ENCODE results near the gene TRPV3.

Gene TRPV3

GRCh38 chr17:3546521-3546920 lies 11.1 kb downstream of the TRPV3 start:
- DNase-seq: no peak

DNA sequence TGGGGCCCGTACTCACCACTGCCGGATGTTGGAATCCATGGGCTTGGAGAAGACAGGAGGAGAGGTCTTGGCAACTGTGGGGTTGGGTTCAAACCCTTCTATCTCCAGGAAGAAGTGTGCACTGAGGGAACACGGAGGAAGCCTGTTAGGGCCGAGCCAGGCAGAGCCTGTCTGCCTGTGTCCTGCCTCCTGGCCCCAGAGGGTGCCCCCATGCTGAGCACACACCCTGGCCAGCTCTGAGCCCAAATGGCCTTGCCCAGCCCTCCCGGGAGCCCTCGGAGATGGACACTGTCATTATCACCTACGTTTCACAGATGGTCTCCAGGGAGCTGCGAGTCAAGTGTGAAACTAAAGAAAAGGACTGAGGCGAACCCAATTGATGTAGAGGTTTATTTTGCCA lies 12.5 kb downstream of the TRPV3 start:
- DNase-seq: no peak

DNA sequence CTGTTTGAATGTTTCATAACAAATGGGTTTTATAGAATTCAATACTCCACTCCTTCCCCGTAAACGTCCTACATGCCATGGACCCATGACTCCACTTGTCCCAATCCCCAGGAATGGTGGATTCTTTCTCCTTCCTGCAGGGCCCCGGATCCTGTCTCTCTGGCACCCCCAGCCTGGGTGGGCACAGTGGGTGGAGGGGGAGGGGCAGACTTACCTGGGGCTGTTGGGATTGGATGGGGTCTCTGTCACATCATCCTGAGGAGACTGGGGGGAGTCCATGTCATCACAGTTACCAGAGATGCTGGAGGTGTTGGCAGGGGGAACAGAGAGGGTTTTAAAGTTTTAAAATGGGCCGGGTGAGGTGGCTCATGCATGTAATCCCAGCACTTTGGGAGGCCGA lies 13.2 kb downstream of the TRPV3 start:
- no peak for DNase-seq

DNA sequence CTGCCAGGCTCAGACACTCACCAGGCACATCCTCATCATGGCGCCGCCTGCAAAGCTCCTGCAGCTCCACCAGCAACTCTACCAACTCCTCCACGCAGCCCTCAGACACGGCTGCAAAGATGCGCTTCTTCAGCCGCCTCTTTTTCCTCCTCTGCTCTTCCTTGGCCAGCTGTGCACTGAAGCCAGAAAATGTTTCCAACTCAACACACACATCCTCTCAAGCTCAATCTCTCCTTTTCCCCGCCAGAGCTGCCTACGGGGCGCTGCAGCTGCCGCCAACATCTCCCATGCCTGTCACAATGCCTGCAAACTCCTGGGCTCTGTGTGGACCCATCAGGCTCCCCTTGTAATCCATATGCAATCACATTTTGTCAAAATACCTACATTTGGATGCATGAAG lies 14.2 kb downstream of the TRPV3 start:
- no peak for DNase-seq

DNA sequence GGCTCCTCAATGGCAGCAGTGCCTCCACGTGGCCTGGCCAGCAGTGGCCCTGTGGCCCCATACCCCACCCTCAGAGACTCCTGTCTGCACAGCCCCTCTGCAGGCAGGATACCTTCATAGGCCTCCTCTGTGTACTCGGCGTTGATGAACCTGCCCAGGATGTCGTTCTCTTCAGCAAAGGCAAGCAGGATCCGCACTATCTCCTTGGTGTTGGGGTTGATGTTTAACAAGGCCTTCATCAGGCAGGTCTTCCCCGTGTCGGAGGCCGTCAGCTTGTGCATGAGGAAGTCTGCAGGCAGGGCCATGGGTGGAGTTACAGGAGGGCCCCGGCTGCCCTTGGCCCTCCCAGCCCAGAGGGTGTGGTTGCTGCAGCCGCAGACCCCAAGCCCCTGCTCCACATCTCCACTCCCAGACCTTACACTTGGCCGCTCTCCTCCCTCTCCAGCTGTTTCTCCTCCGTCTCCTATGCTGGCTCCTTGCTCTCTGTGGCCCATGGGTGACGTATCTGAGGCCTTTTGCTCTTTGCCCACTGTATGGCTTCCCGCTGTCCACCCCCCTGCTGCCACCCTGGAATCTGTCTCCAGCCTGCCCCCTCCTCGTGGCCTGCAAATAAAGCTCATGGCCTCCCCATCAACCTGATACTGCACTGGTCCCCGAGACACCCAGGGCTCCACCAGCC lies 15.1 kb downstream of the TRPV3 start:
- DNase-seq: no peak

GRCh38 chr17:3539881-3540540 lies 17.6 kb downstream of the TRPV3 start:
- DNase-seq: no peak

GRCh38 chr17:3536716-3537115 lies 20.9 kb downstream of the TRPV3 start:
- no peak for DNase-seq

DNA sequence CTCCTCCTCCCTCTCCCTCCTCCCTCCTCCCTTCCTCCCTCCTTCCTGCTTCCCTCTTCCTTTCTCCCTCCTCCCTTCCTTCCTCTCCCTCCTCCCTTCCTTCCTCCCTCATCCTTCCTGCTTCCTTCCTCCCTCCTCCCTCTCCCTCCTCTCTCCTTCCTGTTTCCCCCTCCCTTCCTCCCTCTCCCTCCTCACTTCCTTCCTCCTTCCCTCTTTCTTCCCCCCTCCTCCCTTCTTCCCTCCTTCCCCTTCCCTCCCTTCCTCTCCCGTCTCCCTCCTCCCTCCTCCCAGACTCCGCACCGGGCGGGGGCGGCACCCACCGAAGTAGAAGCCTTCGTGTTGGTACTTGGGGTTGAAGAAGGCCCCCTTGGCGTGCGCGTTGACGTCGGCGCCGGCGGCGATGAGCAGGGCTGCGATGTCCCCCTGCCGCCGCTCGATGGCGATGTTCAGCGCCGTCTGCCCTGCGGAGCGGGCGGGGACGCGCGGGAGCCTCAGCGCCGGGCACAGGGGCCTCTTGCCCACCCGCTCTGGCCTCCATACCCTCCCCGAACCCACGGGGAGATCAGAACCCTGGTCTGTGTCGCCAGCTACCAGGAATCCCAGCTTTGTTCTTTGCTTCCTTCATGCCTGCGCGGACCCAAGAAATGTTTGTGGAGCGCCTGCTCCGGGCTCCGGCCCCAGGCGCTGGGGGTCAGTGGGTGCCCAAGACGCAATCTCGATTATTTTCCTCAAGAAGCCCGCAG lies 22.2 kb downstream of the TRPV3 start:
- DNase-seq: peak; percentile 84

DNA sequence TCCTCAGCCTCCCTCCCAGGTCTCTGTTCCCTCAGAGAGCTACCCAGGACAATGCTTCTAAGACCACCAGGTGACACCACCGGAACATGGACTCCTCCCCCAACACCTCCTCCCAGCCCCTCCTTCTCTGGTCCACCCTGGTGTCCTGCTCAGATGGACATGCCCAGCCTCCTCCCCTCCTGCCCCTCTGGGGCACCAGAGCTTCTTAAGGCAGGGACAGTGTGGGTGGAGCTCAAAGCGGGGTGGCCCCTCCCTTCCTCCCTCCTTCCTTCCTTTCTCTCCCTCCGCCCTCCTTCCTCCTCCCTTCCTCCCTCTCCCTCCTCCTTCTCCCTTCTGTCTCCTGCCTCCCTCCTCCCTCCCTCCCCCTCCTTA lies 22.7 kb downstream of the TRPV3 start:
- no peak for DNase-seq

GRCh38 chr17:3533752-3534151 lies 23.9 kb downstream of the TRPV3 start:
- DNase-seq: no peak

DNA sequence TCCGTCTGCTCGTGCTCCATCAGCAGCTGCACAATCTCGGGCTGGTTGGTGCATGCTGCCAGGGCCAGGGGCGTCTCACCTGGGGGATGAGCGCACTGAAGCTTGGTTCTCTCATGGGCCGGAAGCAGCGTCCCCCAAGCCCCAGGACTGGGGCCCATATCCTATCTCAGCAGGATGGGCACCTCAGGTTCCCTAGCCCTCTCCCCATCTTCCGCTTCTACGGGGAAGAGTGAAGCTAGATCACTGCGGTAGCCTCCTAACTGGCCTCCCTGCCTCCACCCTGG lies 24.8 kb downstream of the TRPV3 start:
- DNase-seq: no peak

- DNase-seq: no peak
These were observed 25.3 kb downstream of the TRPV3 start for GRCh38 chr17:3532106-3532858.

- no peak for DNase-seq
These were observed 26.1 kb downstream of the TRPV3 start for GRCh38 chr17:3531266-3532101.

DNA sequence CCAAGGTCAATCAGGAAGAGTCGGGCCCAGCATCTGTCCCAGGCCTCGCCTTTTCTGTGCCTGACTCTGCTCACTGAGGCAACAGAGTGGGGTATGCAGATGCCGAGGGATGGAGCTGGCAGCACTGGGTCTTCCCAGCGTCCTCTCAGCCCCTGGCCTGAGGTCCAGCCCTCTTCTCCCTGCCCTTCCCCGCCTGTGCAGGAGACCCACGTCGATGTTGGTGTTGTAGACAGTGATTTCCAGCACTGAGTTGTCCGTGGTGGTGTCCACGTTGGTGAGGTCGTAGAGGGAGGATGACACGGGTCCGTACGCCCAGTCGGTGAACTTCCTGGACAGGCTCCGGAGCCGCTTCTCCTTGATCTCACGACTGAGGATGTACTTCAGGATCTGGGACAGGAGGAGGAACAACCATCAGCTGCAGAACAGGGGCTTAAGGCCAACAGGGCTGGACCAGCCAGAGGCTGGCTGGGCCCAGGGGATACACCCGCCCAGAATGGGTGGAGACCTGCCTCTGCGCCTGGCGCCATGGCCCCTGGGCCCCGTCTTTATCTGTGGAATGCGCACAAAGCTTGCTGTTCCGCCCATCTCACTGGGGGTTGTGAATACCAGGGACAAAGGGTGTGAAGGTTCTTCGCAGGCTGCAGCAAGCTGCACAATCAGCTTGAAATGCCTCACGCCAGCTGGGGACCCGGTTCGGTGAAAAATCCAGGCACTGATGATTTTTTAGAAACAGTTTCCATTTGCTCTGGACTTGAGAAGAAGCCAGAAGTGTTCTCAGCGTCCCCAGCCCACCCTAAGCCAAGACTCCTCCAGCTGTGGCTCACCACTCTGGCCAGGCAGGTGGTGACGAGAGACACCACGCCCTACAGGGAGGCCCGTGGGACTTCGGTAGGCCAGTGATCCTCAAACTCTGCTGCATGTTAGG lies 27.5 kb downstream of the TRPV3 start:
- DNase-seq: peak; percentile 82

DNA sequence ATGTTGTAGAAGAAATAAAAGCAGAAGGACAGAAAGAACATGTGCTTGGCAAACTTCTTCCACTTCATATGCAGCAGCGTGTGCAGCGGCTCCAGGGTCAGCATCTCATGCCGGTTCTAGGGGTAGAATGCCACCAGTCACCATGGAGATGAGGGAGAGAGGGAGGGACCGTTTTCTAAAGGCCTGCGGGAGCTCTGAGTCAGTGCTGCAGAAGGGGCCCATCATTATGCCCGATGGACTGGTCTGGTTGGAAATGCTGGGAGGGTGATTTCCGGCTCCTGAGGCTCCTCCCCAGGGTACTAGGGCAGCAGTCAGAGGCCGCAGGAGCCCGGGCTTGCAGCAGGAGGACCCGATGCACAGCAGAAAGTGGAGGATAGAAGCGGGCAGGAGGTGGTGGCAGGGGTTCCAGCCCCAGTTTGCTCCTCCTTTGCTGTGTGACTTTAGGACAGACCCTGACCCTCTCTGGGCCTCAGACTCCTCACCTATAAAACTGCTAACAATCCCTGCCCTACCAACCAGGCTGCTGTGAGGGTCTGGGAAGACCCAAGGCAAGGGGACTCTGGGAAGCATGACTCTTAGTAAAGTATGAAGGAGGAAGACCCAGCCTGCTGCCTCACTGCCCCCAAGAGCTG lies 28.6 kb downstream of the TRPV3 start:
- no peak for DNase-seq

DNA sequence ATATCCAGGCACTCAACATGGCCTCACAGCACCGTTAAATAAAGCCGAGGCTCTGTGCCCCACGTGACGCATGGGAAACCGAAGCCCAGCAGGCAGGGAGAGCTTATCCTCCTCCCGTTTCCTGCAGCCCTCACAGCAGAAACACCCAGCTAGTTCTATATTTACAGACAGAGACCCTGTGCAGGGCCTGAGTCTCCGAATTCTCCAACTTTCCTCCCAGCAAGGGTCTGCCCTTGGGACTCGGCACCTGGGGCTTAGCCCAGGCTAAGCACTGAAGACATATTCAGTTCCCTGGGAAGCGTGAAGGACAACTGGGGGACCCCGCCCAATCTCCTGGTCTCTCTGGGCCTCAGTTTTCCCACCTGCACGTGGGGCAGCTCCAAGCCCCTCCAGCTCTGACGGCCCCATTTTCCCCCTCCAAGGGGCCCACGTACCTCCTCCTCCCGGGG lies 29.2 kb downstream of the TRPV3 start:
- no peak for DNase-seq

DNA sequence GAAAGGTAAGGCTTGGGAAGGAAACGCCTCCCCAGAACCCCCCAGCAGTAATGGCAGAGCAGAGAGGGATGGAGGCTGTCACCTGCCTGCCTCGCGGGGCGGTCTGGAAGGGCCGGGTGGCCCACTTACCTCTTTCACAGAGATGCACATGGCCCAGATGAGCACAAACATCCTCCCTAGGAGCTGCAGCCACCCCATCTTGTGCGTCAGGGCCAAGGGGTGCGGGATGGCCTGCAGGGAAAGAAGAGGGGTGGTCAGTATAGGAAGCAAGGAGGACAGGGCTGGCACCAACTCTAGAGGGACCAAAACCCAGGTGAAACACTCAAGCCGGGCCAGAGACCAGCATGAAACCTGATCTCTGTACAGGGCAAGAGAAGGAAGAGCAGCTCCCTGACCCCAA lies 29.7 kb downstream of the TRPV3 start:
- no peak for DNase-seq

DNA sequence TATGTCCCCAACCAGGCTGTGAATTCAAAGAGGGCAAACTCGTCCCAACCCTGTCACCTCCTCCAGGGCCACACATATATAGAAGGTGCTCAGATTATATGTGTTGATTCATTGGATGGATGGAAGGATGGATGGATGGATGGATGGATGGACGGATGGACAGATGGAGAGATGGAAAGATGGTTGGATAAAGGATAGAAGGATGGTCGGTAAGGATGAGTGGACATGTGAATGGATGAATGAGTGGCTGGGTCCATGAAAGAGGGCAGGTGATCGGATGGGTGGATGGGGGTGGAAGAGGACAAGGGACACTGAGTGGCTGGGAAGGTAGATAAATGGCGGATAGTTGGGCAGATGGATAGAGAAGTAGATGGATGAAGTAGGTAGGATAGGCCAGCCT lies 30.1 kb downstream of the TRPV3 start:
- no peak for DNase-seq

DNA sequence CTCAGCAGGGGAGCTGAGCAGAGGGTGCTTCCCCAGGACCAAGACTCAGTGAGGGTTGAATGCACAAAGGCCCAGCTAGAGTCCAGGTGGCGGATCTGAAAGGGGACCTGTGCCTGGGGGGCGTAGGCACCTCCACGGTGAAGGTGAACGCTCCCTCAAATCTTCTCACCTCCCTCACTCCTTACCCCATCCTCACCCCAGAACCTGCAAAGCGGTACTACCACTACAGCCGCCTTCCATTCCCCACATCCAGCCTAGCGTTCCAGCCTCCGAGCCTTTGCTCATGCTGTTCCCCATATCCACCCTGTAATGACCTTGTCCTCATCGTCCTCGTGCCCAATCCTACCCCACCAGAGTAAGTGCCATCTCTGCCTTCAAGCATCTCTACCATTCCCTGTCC lies 30.6 kb downstream of the TRPV3 start:
- DNase-seq: no peak

DNA sequence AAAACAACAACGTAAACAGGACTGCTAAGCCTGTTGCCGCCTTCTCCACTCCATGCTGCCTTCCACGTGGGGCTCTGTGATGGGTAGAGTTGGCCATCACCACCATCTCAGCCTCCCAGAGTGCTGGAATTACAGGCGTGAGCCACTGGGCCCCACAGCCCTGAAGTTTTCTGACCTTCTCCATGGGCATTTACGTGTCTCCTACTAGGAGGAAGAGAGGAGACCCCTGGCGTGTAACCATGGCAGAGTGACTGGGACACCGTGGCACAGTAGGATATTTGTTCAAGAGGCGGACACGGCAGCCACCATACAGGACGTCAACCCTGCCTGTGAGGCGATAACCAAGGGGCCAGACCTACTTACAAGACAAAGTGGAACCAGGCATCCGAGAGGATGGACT lies 31.1 kb downstream of the TRPV3 start:
- no peak for DNase-seq

DNA sequence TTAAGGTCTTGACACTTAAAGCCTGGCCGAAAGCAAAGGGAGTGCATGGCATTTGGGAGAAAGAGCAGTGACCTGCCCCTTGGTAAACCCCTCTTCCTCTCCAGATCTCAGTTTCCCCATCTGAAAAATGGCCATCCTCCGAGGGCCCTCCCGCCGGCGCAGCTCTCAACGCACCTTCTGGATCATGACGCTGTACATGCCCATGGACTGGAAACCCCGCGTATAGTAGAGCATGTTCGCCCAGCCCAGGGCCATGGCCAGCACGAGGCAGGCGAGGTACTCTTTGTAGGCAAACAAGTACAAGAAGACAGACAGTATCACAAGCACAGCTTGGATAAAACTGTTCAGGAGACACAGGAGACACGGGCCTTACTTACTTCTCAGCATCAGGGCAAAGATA lies 33.6 kb downstream of the TRPV3 start:
- DNase-seq: no peak
